ENCODE measurements around the gene LRRC43.

DNA sequence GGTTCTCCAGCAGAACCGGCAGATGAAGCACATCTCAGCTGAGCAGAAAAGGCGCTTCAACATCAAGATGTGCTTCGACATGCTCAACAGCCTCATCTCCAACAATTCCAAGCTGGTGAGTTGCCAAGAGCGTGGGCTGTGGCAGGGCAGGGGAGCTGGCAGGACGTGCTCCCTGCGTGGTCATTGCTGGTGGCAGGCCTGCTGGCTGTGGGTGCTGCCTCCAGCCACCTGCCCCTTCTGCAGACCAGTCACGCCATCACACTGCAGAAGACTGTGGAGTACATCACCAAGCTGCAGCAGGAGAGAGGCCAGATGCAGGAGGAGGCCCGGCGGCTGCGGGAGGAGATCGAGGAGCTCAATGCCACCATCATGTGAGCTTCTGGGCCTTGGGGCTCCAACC lies 44.7 kb upstream of the LRRC43 start:
- TF ChIP-seq GATA3 (IDR thresholded peaks at IDR 0.05; ENCODE audit: low read depth, low read length): no peak
- no peak for TF ChIP-seq GATA2 (IDR thresholded peaks at IDR 0.05; ENCODE audit: low read depth, low read length)

Data from SH-SY5Y (cell line).